CD14-positive monocyte (primary cell): Measurements from ENCODE around the gene PDE6B. TPM values are rescaled to one million over a fixed set of nuclear protein-coding genes. Genes with fewer than 3 reads are reported as not detected.

Experiments used
- DNase-seq, 3 donors: peaks; one replicate each; pipeline ENCODE4 v3.0.0-alpha.2; 2011 to 2022
- H2AFZ ChIP-seq: 2 replicates; pipeline ENCODE4 v1.6.0; 2012; ENCODE audit warnings: mild to moderate bottlenecking, low read depth, low read length, inconsistent platforms; ENCODE audit not compliant: insufficient read depth, poor library complexity, severe bottlenecking
- H3K27ac ChIP-seq, 2 donors: 1 replicate in 1 of 2; 2 replicates in 1 of 2; pipeline ENCODE4 v1.5.1; 2012 to 2013; ENCODE audit warnings: low read length in 2 of 2, control low read depth in 1 of 2, inconsistent platforms in 1 of 2, low read depth in 1 of 2, mild to moderate bottlenecking in 1 of 2
- H3K27me3 ChIP-seq, 2 donors: one replicate each; pipeline versions ENCODE4 v1.6.0 to v1.6.1; 2011 to 2013; ENCODE audit warnings: low read length in 2 of 2; ENCODE audit not compliant: control insufficient read depth in 2 of 2, insufficient read depth in 2 of 2
- H3K36me3 ChIP-seq, 2 donors: replicated peaks in 1 of 2; 1 replicate in 1 of 2; 2 replicates in 1 of 2; pipeline versions ENCODE4 v1.5.1 to v1.6.1; 2012 to 2013; ENCODE audit warnings: low read length in 2 of 2, control low read depth in 1 of 2, inconsistent platforms in 1 of 2, mild to moderate bottlenecking in 1 of 2; ENCODE audit not compliant: insufficient read depth in 2 of 2, control insufficient read depth in 1 of 2
- H3K4me1 ChIP-seq, 2 donors: 1 replicate in 1 of 2; 2 replicates in 1 of 2; pipeline versions ENCODE4 v1.5.1 to v1.6.1; 2012 to 2013; ENCODE audit warnings: low read length in 2 of 2, control low read depth in 1 of 2, inconsistent platforms in 1 of 2, mild to moderate bottlenecking in 1 of 2, moderate library complexity in 1 of 2; ENCODE audit not compliant: insufficient read depth in 2 of 2, control insufficient read depth in 1 of 2
- H3K4me2 ChIP-seq: replicated peaks from 2 replicates; pipeline ENCODE3; 2012; ENCODE audit warnings: low read length, moderate library complexity, mild to moderate bottlenecking; ENCODE audit not compliant: poor library complexity, severe bottlenecking; ENCODE audit errors: extremely low read depth
- H3K4me3 ChIP-seq, 3 experiments: fragments of 200-600 bp in 1 of 3; sonication (generic) in 1 of 3; replicated peaks in 1 of 3; 1 replicate in 2 of 3; 2 replicates in 1 of 3; pipeline ENCODE4 v1.5.1; 2011 to 2013; ENCODE audit warnings: low read length in 3 of 3, mild to moderate bottlenecking in 3 of 3, control low read depth in 2 of 3, low read depth in 2 of 3, inconsistent platforms in 1 of 3, moderate library complexity in 1 of 3
- H3K79me2 ChIP-seq: 2 replicates; pipeline ENCODE4 v1.6.0; 2012; ENCODE audit warnings: mild to moderate bottlenecking, control low read depth, inconsistent platforms, low read length, moderate library complexity; ENCODE audit not compliant: insufficient read depth
- H3K9ac ChIP-seq: 2 replicates; pipeline ENCODE4 v1.6.0; 2017; ENCODE audit warnings: low read length, mild to moderate bottlenecking; ENCODE audit not compliant: insufficient read depth, poor library complexity, severe bottlenecking
- H3K9me3 ChIP-seq, 2 donors: replicated peaks in 1 of 2; 1 replicate in 1 of 2; 2 replicates in 1 of 2; pipeline versions ENCODE4 v1.5.1 to v1.6.1; 2012 to 2013; ENCODE audit warnings: low read length in 2 of 2, control low read depth in 1 of 2; ENCODE audit not compliant: control insufficient read depth in 1 of 2, insufficient read depth in 1 of 2
- H4K20me1 ChIP-seq: 2 replicates; pipeline ENCODE4 v1.6.0; 2012; ENCODE audit warnings: mild to moderate bottlenecking, low read length, control low read depth, moderate library complexity; ENCODE audit not compliant: insufficient read depth
- H3K27ac Mint-ChIP-seq, 7 donors: one replicate each; pipeline ENCODE4 v1.8.0; 2020; ENCODE audit warnings: mild to moderate bottlenecking in 7 of 7, mixed read lengths in 7 of 7, moderate library complexity in 6 of 7, inconsistent platforms in 2 of 7
- H3K27me3 Mint-ChIP-seq, 3 donors: one replicate each; pipeline ENCODE4 v1.8.0; 2021 to 2022; ENCODE audit warnings: low read depth in 3 of 3, mild to moderate bottlenecking in 3 of 3, mixed read lengths in 3 of 3, moderate library complexity in 3 of 3, inconsistent platforms in 1 of 3
- H3K36me3 Mint-ChIP-seq, 2 donors: one replicate each; pipeline ENCODE4 v1.8.0; 2020; ENCODE audit warnings: mixed read lengths in 2 of 2, inconsistent platforms in 1 of 2, mild to moderate bottlenecking in 1 of 2
- H3K4me1 Mint-ChIP-seq: one replicate; pipeline ENCODE4 v1.8.0; 2020; ENCODE audit warnings: mild to moderate bottlenecking, mixed read lengths
- H3K4me3 Mint-ChIP-seq, 2 donors: one replicate each; pipeline ENCODE4 v1.8.0; 2020; ENCODE audit warnings: mild to moderate bottlenecking in 2 of 2, mixed read lengths in 2 of 2, moderate library complexity in 1 of 2
- H3K9me3 Mint-ChIP-seq, 7 donors: one replicate each; pipeline ENCODE4 v1.8.0; 2020 to 2022; ENCODE audit warnings: mixed read lengths in 7 of 7, mild to moderate bottlenecking in 6 of 7, moderate library complexity in 6 of 7, inconsistent platforms in 2 of 7
- WGBS: methylation state at CpG from one replicate; pipeline ENCODE4 v1.1.5; 2013; ENCODE audit warnings: missing lambda C conversion rate; ENCODE audit not compliant: insufficient coverage; 5-methylcytosine and 5-hydroxymethylcytosine counted together
- intact Hi-C, 2 donors: fragments of 100-400 bp; cut with micrococcal nuclease; formaldehyde crosslinking; loops; one replicate each; pipeline versions ENCODE4 v1.15.0 to v1.15.1; 2023
- polyA plus RNA-seq, 3 donors: library from polyadenylated mRNA; depleted of rRNA in 1 of 3; unstranded in 2 of 3; stranded (reverse) in 1 of 3; fragments of 300-500 nt in 2 of 3; fragments of >200 nt in 1 of 3; fragmentation: Illumina TruSeq in 2 of 3; gene quantifications; 1 replicate in 2 of 3; 2 replicates in 1 of 3; pipeline ENCODE4 v1.2.3, GENCODE V29; 2012 to 2021
- TF ChIP-seq, protein P1 (sequence below): fragments of 200-600 bp; IDR thresholded peaks from one replicate; pipeline ENCODE4 v1.8.0; 2022; ENCODE audit warnings: antibody characterized with exemption, mild to moderate bottlenecking

Gene PDE6B
- polyA plus RNA-seq, 3 donors: 3.7 to 6.3 (median 4.6) TPM

GRCh38 chr4:660401-660800 is 35.0 kb downstream of the PDE6B start:
- Histone ChIP-seq H4K20me1 (no peaks in the 10 kb centered on the region), H2AFZ (no peak overlapping the region), H3K27ac (no peak overlapping the region), H3K27me3 (no peaks in the 10 kb centered on the region), H3K9me3 (peaks cover 0 to 9% of the 10 kb centered on the region in 2 donors), H3K9ac (no peak overlapping the region), H3K4me2 (no peak overlapping the region), H3K4me3 (no peak overlapping the region), H3K4me1 (peaks cover 11 to 15% of the 10 kb centered on the region in 2 donors), H3K79me2 (no peaks in the 10 kb centered on the region), H3K36me3 (no peaks in the 10 kb centered on the region)
- Mint-ChIP-seq H3K9me3 (peaks cover 0 to 19% (median 15%) of the 10 kb centered on the region in 7 donors), H3K36me3 (no peaks in the 10 kb centered on the region), H3K4me1 (peaks cover 10% of the 10 kb centered on the region), H3K27ac (no peak overlapping the region), H3K27me3 (peaks cover 3 to 8% (median 3%) of the 10 kb centered on the region in 3 donors), H3K4me3 (no peak overlapping the region)
- intact Hi-C loops: no loop called here
- DNase-seq: no peak
- TF ChIP-seq, protein P1, sequence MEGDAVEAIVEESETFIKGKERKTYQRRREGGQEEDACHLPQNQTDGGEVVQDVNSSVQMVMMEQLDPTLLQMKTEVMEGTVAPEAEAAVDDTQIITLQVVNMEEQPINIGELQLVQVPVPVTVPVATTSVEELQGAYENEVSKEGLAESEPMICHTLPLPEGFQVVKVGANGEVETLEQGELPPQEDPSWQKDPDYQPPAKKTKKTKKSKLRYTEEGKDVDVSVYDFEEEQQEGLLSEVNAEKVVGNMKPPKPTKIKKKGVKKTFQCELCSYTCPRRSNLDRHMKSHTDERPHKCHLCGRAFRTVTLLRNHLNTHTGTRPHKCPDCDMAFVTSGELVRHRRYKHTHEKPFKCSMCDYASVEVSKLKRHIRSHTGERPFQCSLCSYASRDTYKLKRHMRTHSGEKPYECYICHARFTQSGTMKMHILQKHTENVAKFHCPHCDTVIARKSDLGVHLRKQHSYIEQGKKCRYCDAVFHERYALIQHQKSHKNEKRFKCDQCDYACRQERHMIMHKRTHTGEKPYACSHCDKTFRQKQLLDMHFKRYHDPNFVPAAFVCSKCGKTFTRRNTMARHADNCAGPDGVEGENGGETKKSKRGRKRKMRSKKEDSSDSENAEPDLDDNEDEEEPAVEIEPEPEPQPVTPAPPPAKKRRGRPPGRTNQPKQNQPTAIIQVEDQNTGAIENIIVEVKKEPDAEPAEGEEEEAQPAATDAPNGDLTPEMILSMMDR: no peak
- WGBS: 95% methylated on average over 10 of the region's 10 CpGs

GRCh38 chr4:661231-661630 is 35.9 kb downstream of the PDE6B start:
- Histone ChIP-seq H3K36me3 (no peaks in the 10 kb centered on the region), H3K9me3 (peaks cover 0 to 9% of the 10 kb centered on the region in 2 donors), H3K4me2 (no peak overlapping the region), H3K79me2 (no peaks in the 10 kb centered on the region), H2AFZ (no peak overlapping the region), H3K4me3 (no peak overlapping the region), H3K27ac (no peak overlapping the region), H4K20me1 (no peaks in the 10 kb centered on the region), H3K9ac (no peak overlapping the region), H3K27me3 (no peaks in the 10 kb centered on the region), H3K4me1 (peaks cover 11 to 15% of the 10 kb centered on the region in 2 donors)
- DNase-seq: no peak
- intact Hi-C loops: no loop called here
- Mint-ChIP-seq H3K27ac (no peak overlapping the region), H3K27me3 (peaks cover 3 to 8% (median 3%) of the 10 kb centered on the region in 3 donors), H3K4me1 (peaks cover 10% of the 10 kb centered on the region), H3K4me3 (no peak overlapping the region), H3K9me3 (peaks cover 0 to 19% (median 16%) of the 10 kb centered on the region in 7 donors), H3K36me3 (no peaks in the 10 kb centered on the region)
- WGBS: no CpG with 5 or more reads among the region's 3 CpGs
- TF ChIP-seq, protein P1: no peak
